Fibroblast of skin of back (primary cell): ENCODE results near the gene UBA52. TPM values are rescaled to one million over a fixed set of nuclear protein-coding genes. Genes with fewer than 3 reads are reported as not detected.
"Not testable (repeated sequence)": the region's sequence is repeated elsewhere in the genome, so short reads cannot be mapped to it uniquely, and the experiment has no call there.

Experiments used
- DNase-seq: peaks from one replicate; pipeline ENCODE4 v3.0.0-alpha.2; 2013
- polyA plus RNA-seq, 2 experiments: library from polyadenylated mRNA; unstranded; fragments of 120-200 nt; gene quantifications; one replicate each; pipeline ENCODE4 v1.2.1, GENCODE V29; 2013; ENCODE audit not compliant: insufficient read length in 2 of 2

UBA52 gene
- polyA plus RNA-seq (2013, experiment 1 of 2; ENCODE audit: insufficient read length) = 955 TPM
- polyA plus RNA-seq (2013, experiment 2 of 2; ENCODE audit: insufficient read length) = 860 TPM

DNA sequence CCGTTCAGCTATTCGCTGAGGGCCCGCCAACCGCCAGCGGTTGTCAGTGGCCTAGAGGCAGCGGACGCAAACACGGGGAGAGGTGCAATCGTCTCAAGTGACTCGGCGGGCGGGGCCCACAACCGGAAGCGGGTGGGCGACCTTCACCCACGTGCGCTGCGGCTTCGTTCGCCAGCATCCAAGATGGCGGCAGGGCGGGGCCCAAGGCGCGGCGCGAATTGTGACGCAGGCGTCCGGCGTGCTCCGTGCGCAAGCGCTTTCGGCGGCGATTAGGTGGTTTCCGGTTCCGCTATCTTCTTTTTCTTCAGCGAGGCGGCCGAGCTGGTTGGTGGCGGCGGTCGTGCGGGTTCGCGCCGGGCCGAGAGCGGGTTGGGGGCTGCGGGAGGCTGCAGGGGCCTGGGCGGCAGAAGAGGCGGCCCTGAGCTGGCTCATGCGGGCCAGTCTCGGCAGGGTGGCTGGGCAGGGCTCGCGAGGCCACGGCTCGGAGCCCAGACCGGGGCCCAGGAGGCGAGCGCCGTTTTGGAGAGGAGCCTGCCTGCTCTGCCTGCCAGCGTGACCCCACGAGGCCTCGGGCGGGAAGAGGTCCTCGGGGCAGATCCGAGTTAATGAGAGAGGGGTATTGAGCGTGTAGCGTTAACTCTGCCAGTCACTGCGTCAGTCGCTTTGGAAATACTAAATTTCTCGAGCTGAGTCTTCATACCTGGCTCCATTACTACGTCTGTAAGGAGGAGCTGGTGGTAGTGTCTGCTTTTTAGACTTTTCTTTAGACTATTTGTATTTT is at the start of gene UBA52:
UBA52 (plus strand) TSS at position 294 of the 781 bp plus-strand sequence. CDS start 1,444 bp downstream, outside the sequence.
- peak; percentile 96 for DNase-seq

DNA sequence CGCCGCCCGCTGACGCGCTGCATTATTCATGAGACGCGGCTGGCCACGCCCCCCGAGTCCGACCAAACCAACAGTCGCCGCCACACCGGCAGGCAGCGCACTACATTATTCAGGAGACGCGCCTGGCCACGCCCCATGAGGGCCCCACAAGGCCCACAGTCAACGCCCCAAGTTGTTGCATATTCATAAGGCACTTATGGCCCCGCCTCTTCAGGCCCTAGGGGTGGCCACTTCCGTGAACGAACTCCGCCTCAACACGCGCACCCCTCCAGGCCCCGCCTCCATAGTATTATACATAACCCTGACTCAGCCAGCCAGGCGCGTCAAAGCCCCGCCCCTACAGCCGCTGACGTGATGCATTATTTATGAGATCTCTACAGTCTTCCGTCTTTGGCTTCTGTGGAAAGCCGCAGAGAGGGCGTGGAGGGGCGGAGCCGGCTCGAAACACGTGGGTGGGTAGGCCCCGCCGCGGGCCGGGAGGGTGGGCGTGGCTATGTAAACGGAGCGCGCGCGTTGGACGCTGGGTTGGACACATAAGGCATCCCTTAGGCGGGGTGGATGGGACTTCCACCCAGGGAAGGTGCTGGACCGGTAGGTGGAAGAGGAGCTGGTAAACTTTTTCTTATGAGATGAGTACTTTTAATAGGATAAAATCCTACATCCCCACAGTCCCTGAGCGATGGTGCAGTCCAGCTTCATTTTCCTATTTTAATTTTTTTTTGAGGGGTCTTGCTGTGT is 49.4 kb upstream of the UBA52 start:
- peak; percentile 100 for DNase-seq

DNA sequence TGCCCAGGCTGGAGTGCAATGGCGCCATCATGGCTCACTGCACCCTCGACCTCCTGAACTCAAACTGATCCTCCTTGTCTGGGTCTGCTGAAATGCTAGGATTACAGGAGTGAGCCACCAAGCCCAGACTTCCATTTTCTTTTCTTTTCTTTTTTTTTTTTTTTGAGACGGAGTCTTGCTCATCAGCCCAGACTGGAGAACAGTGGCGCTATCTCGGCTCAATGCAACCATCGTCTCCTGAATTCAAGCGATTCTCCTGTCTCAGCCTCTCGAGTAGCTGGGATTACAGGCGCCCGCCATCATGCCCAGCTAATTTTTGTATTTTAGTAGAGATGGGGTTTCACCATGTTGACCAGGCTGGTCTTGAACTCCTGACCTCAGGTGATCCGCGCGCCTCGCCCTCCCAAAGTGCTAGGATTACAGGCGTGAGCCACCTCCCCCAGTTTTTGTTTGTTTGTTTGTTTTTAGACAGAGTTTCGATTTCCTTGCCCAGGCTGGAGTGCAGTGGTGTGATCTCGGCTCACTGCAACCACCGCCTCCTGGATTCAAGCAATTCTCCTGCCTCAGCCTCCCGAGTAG is 48.7 kb upstream of the UBA52 start:
- not testable (repeated sequence) for DNase-seq

DNA sequence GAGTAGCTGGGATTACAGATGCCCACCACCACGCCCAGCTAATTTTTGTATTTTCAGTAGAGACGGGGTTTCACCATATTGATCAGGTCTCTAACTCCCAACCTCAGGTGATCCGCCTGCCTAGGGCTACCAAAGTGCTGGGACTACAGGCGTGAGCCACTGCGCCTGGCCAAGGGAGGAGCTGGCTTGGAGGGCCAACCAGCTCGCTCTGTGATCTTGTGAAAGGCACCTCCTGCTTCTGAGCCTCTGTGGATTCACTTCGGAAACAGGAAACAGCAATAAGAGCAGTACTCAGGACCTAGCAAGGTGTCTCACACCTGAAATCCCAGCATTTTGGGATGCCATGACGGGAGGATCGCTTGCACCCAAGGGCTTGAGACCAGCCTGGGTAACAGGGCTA is 47.8 kb upstream of the UBA52 start:
- DNase-seq = no peak

- no peak for DNase-seq
Observed at GRCh38 chr19:18526316-18526715, 45.3 kb upstream of the UBA52 start.

- no peak for DNase-seq
Observed at GRCh38 chr19:18529782-18530181, 41.9 kb upstream of the UBA52 start.

- no peak for DNase-seq
Observed at GRCh38 chr19:18531485-18531884, 40.2 kb upstream of the UBA52 start.

DNA sequence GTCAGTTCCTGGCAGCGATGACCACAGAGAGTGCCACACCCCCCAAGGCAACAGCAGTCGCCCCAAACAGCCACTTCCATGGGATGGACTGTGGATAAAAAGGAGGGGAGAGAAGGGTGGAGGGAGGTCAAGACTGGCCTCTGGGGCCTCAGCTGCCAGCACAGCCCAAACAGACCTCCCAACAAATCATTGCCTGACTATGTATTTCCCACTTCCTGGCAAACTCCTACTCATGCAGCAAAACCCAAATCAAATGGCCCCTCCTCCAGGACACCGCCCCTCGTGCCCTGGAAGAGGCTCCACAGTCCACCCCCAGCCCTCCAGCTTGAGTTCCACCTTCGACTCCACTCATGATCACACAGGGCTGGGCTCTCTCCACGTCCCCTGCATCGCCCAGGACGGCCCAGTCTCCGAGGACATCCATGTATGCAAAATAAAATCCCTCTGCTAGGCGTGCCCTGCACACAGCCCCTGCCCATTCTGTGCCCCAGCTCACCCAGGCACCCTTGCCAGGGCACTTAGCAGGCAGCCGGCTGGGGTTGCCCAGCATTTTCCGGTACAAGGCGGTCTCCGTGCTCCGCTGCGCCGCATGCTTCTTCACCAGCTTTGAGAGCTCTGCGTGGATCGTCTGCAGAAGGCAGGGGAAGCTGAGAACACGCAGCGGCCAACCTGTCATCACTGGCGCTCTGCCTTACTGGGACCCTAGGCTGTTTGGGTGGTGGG is 39.3 kb upstream of the UBA52 start:
- no peak for DNase-seq

DNA sequence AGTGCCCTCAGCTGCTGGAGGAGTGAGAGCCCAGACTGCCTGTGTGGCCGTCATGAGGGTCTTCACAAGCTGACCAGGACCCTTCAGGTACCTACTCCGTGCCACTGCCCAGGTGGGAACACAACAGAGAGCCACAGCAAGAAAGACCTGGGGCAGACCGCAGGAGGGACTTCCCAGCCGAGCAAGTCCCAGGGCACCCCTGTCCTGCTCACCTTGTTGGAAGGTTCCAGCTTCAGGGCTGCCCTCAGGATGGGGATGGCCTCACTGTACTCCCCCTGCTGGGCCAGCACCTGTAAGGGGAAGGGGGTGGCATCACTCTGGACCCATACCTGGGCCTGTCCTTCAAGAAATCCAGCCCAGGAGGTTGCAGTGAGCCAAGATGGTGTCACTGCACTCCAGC is 38.6 kb upstream of the UBA52 start:
- no peak for DNase-seq

DNA sequence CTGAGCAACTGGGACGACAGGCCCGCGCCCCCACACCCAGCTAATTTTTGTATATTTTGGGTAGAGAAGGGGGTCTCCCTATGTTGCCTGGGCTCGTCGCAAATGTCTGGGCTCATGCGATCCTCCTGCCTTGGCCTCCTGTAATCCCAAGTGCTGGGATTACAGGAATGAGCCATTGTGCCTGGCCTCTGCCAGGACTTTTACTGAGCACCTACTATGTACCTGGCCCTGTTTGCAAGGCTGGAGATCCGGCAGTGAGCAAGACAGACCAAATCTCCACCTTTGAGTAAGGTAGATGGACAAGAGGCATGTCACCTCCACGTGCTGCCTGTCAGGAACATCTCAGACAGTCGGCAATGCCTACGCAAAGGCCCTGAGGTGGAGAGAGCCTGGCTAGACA is 35.2 kb upstream of the UBA52 start:
- DNase-seq = no peak

DNA sequence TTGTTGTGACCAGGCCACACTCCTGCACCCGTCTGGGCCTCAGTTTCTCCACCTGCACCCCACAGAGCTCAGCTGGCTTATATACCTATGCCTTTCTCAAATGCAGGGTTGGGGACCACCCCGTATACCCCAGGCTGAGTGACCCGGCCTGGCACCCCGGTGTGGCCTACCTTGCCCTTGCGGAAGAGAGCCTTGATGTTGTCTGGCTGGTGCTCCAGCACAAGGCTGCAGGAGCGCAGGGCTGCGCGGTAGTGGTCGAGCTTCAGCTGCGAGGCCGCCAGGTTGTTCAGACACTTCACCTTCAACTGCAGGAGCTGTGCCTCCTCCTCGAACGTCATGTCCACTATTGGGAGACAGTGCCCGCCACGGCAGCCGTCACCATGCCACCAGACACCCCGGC is 34.2 kb upstream of the UBA52 start:
- no peak for DNase-seq

GRCh38 chr19:18538115-18538514 is 33.5 kb upstream of the UBA52 start:
- no peak for DNase-seq

GRCh38 chr19:18539372-18539771 is 32.3 kb upstream of the UBA52 start:
- DNase-seq = no peak

DNA sequence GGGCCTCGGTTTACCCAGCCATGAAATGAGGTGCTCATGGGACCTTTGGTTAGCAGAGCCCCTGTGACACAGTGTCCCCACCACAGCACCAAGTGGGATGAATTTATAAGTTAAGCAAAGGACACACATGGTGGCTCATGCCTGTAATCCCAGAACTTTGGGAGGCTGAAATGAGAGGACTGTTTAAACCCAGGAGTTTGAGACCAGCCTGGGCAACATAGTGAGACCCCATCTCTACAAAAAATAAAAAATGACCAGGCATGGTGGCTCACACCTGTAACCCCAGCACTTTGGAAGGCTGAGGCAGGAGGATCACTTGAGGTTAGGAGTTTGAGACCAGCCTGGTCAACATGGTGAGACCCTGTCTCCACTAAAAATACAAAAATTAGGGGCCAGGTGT is 31.5 kb upstream of the UBA52 start:
- DNase-seq = not testable (repeated sequence)

DNA sequence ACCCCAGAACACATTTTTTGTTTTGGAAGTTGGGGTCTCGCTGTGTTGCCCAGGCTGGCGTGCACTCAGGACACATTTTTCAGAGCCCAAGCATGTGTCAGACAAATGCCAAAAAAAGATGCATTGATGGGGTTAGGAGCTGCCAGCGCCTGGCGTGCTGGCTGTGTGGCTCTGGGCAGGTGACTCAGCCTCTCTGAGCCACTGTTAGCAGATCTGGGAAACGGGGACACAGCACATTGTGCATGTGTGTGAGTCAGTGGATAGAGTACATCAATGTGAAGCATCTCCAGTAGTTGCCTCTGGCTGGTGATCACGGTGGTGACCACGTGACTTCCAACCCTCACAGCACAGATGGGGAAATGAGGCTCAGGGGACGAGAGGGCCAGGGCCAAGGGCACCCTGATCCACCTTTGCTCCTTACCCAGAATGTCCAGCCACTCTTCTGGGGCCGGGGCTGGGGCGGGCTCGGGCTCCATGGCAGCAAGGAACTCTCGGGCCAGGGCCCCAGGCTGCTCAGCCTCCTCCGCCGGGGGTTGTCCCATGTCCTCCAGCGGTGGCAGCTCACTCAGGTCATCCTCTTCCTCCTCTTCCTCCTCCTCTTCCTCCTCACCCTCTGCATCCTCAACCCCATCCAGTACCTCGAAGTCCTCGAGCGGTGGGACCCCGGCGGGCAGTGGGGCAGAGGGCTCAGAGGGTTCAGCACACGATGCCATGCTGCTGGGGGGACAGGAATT is 30.2 kb upstream of the UBA52 start:
- DNase-seq = no peak

DNA sequence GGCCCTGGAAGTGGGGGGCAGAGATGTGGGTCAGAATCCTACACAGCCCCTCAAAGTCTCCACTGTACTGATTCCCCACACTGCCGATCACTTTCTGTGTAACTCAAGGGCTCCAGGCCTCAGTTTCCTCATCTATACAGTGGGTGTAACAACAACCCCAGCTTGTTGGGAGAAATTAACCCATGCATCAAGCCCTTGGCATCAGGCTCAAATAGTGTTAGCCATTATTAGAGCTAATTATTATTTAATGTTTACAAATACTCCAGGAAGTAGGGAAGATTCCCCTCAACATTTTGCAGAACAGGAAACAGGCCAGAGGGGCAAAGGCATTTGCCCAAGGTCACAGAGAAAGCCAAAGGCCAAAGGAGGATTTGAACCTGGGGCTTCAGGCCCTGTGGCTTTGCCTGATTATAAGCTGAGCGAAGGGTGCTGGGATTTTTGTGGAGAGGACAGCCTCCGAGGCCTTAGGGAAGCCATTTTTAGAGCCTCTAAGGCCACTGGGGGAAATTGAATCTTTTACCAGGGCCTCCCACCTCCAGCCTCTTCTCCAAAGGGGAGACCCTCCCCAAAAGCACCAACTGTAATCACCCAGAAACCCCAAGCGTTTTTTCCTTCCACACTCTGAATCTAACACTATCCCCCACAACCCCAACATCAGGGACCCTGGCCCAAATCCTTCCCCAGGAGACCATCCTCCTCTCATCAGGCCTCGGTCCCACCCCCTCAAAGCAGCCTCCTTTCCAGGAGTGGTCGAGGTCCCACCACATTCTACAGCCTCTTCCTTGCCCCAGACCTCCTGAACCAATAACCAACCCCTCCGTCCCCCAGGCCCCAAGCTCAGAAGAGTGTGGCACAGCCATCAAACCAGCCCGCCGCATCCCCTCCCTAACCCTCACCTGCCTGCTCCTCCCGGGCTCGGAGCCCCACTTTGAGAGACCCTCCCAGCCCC is 29.4 kb upstream of the UBA52 start:
- no peak for DNase-seq

DNA sequence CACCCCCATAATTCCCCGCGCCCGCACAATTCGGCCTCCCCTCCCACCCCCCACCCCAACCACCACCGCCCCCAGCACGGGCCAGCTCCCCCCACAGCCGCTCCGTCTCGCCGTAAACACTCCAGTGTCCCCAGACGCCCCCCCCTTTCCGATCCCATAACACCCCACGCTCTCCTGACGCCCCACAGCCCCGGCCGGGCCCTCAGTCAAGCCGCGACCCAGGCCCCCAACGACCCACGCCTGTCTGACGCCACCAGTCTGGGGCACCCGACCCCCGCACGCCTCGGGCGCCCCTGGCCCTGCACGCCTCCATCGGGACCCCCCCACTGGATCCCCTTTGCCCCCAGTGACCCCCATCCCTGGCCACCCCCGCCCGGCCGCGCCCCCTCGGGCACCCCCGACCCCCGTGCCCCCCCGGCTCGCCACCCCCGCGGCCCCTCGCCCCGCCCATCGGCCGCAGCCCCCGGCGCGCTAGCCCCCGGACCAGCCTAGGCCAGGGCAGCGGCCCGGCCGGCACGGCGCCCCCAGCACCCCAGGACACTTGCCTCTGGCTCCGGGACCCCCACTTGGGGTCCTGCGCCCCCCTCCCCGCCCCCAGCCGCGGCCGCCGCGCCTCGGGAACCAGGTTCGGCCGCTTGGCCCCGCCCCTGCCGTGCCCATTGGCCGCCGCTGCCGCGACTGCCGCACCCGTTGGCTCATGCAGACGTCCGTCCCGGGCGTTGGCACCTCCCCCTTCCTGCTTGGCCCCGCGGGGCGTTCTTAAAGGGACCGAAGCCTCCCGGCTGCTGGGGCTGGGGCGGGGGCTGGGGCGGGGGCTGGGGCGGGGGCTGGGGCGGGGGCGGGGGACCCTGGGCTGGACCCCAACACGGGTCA is 28.5 kb upstream of the UBA52 start, which contains the start of gene FKBP8:
FKBP8 (minus strand) TSS at position 633 of the 873 bp plus-strand sequence. CDS start 1,603 bp downstream, outside the sequence.
- DNase-seq = peak; percentile 83

DNA sequence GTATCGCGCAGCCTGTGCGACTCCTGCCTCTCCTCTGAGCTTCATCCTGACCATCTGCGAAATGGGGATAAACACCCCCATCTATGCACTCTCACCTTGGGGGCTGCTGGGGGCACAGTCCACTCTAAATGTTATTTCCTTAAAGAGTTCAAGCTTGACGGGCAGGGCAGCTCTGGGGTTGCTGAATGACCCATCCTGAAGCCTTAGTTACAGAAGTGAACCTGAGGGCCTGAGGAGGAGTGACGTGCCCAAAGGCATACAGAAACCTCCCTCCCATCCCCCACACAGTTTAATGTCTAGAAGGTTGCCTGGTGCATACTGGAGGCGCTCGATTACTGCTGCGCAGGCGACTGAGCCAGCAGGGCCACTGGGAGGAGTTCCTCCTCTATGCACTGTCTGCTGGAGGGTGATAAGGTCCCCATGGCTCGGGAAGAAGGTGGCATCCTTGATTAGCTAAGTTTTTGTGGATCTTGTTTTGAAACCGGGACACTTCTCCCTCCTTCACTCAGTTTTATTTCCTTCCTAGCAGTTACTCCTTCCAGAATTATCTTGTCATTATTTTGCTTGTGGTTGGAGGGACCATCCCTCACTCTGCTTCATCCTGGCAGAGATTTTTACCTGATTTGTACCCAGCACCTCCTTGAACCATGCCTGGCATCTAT is 27.7 kb upstream of the UBA52 start:
- peak; percentile 75 for DNase-seq

- DNase-seq = no peak
Observed at GRCh38 chr19:18551631-18552030, 20.0 kb upstream of the UBA52 start.
